ENCODE data around the gene ZNF337.

- TF ChIP-seq CTCF (IDR thresholded peaks at IDR 0.05; ENCODE audit: insufficient read depth, low read length): no peak
- TF ChIP-seq REST (IDR thresholded peaks at IDR 0.05; ENCODE audit: insufficient replicate concordance, low read depth): no peak
Observed at GRCh38 chr20:25696371-25697131, at the start of gene ZNF337.
